ENCODE results near the gene SPDYE4.

- TF ChIP-seq CTCF (IDR thresholded peaks at IDR 0.05; ENCODE audit: low read depth, low read length, poor library complexity, severe bottlenecking) (no peak), EZH2phosphoT487 (IDR thresholded peaks at IDR 0.05; ENCODE audit: borderline replicate concordance, low read length) (no peak)
Observed at GRCh38 chr17:8799570-8800212, 41.3 kb upstream of the SPDYE4 start.

Data from DOHH2 (cell line).